ENCODE data around the gene DHRS7B. TPM values are rescaled to one million over a fixed set of nuclear protein-coding genes. Genes with fewer than 3 reads are reported as not detected.

Gene DHRS7B
- total and polyA plus RNA-seq, 9 of the 15 experiments (the other 6 are each of a cell fraction or from before 2014, with no cell fraction given) = 8.0 to 30.7 (median 14.8) TPM

GRCh38 chr17:21170809-21171208 lies 44.0 kb downstream of the DHRS7B start (continued):
- TF ChIP-seq FOXK2 (conservative IDR thresholded peaks at IDR 0.05 in 1 of 2, IDR thresholded peaks at IDR 0.05 in 1 of 2; ENCODE audit: low read depth in 2 of 2) (no peak), ZNF280B (CRISPR knock-in tag; IDR thresholded peaks at IDR 0.05) (no peak), ZNF23 (CRISPR knock-in tag; IDR thresholded peaks at IDR 0.05) (no peak), JUN (IDR thresholded peaks at IDR 0.05; ENCODE audit: borderline replicate concordance, low read depth, low read length) (no peak), JUN (CRISPR knock-in tag; IDR thresholded peaks at IDR 0.05; ENCODE audit: borderline replicate concordance) (no peak), ZNF143 (CRISPR knock-in tag; IDR thresholded peaks at IDR 0.05) (no peak)

GRCh38 chr17:21171309-21171922 lies 44.7 kb downstream of the DHRS7B start:
- Histone ChIP-seq H4K20me1 (replicated peaks; ENCODE audit: control insufficient read depth, insufficient read depth, low read length) (no peaks in the 10 kb centered on the region), H3K9me1 (ENCODE audit: control insufficient read depth, insufficient read depth, low read length) (no peaks in the 10 kb centered on the region), H3K79me2 (ENCODE audit: control insufficient read depth, insufficient read depth, low read length) (no peaks in the 10 kb centered on the region), H3K4me3 (no peak overlapping the region), H3K4me1 (replicated peaks in 1 of 2; ENCODE audit: control insufficient read depth in 2 of 2, insufficient read depth in 2 of 2, low read length in 2 of 2) (peaks cover 0 to 9% of the 10 kb centered on the region in 2 experiments; a peak in 2 of 5 replicates), H3K9me3 (replicated peaks; ENCODE audit: control insufficient read depth, insufficient read depth, low read depth, low read length) (no peaks in the 10 kb centered on the region), H3K27me3 (ENCODE audit: control insufficient read depth in 2 of 2, insufficient read depth in 2 of 2, low read length in 2 of 2) (no peaks in the 10 kb centered on the region), H3K27ac (ENCODE audit: extremely low read depth, low read depth, low read length) (no peak overlapping the region), H2AFZ (ENCODE audit: low read depth, low read length) (no peak overlapping the region), H3K4me2 (ENCODE audit: insufficient read depth, low read length) (no peak overlapping the region), H3K36me3 (ENCODE audit: control insufficient read depth, insufficient read depth, low read length) (peaks cover 17% of the 10 kb centered on the region; the same call in 2 of the 3 replicates), H3K9ac (ENCODE audit: insufficient read depth in 1 of 2, low read depth in 2 of 2, low read length in 2 of 2) (no peak overlapping the region)
- intact Hi-C loops (cut with micrococcal nuclease) = no loop called here
- TF ChIP-seq TBL1XR1 (IDR thresholded peaks at IDR 0.05; ENCODE audit: low read length in 2 of 2) (no peak), ZEB2 (IDR thresholded peaks at IDR 0.05) (no peak), SIN3B (IDR thresholded peaks at IDR 0.05; ENCODE audit: low read depth) (no peak)
- DNase-seq (ENCODE audit: extremely low read depth in 1 of 4, low spot score in 3 of 4) (no peak), ATAC-seq (no peak), FAIRE-seq (no peak)
- in situ Hi-C loops (cut with MboI) = no loop called here
- no TSS peak for BruUV-seq (replicated peaks)
- POLR2A ChIA-PET = no interaction called here
- WGBS (ENCODE audit: insufficient coverage, low coverage, missing lambda C conversion rate) = 87% methylated on average over 7 of the region's 12 CpGs
- CTCF ChIA-PET (ENCODE audit: low intra/inter-chr PET ratio) = no interaction called here
